Loucy (cell line): ENCODE results near the gene NAT16.
"Not testable (repeated sequence)": the region's sequence is repeated elsewhere in the genome, so short reads cannot be mapped to it uniquely, and the experiment has no call there.

Experiments used
- H2AFZ ChIP-seq: fragments of 200-600 bp; sonication (generic); 2 replicates; pipeline ENCODE4 v1.6.0; 2016; ENCODE audit warnings: antibody characterized with exemption, mild to moderate bottlenecking, low read length, moderate library complexity
- H3F3A ChIP-seq: fragments of 200-600 bp; 2 replicates; pipeline ENCODE4 v1.6.0; 2016; ENCODE audit warnings: antibody characterized with exemption, low read depth, mild to moderate bottlenecking
- H3K27me3 ChIP-seq: fragments of 200-600 bp; sonication (generic); 2 replicates; pipeline ENCODE4 v1.6.1; 2014; ENCODE audit warnings: low read length, mild to moderate bottlenecking; ENCODE audit not compliant: insufficient read depth, poor library complexity, severe bottlenecking
- H3K36me3 ChIP-seq: fragments of 200-600 bp; sonication (generic); 2 replicates; pipeline ENCODE4 v1.6.1; 2016; ENCODE audit warnings: low read length; ENCODE audit not compliant: insufficient read depth
- H3K4me1 ChIP-seq: fragments of 200-600 bp; sonication (generic); 2 replicates; pipeline ENCODE4 v1.5.1; 2014; ENCODE audit warnings: low read length, mild to moderate bottlenecking; ENCODE audit not compliant: insufficient read depth, poor library complexity, severe bottlenecking
- H3K4me2 ChIP-seq: fragments of 200-600 bp; sonication (generic); 2 replicates; pipeline ENCODE4 v1.6.0; 2014; ENCODE audit warnings: antibody characterized with exemption, low read length, low read depth, mild to moderate bottlenecking; ENCODE audit not compliant: poor library complexity, severe bottlenecking
- H3K4me3 ChIP-seq: fragments of 200-600 bp; sonication (generic); 2 replicates; pipeline ENCODE4 v1.5.1; 2014; ENCODE audit warnings: low read length, mild to moderate bottlenecking, mixed read lengths; ENCODE audit not compliant: poor library complexity, severe bottlenecking
- H3K79me2 ChIP-seq: fragments of 200-600 bp; sonication (generic); 2 replicates; pipeline ENCODE4 v1.6.1; 2014; ENCODE audit warnings: low read length; ENCODE audit not compliant: insufficient read depth
- H3K9ac ChIP-seq: fragments of 200-600 bp; sonication (generic); 2 replicates; pipeline ENCODE4 v1.6.0; 2014; ENCODE audit warnings: mild to moderate bottlenecking, low read depth, low read length, moderate library complexity; ENCODE audit not compliant: poor library complexity, severe bottlenecking
- H3K9me2 ChIP-seq: fragments of 200-600 bp; sonication (generic); replicated peaks from 2 replicates; pipeline ENCODE4 v1.6.1; 2016; ENCODE audit warnings: low read depth, low read length, mixed read lengths
- H3K9me3 ChIP-seq: fragments of 200-600 bp; sonication (generic); 2 replicates; pipeline ENCODE4 v1.6.1; 2014; ENCODE audit warnings: mild to moderate bottlenecking, antibody characterized with exemption, low read length, low read depth; ENCODE audit not compliant: insufficient read depth
- H4K20me1 ChIP-seq: fragments of 200-600 bp; sonication (generic); 2 replicates; pipeline ENCODE4 v1.6.0; 2014; ENCODE audit warnings: antibody characterized with exemption, low read length, mild to moderate bottlenecking; ENCODE audit not compliant: insufficient read depth, poor library complexity, severe bottlenecking
- CTCF ChIP-seq: fragments of 200-600 bp; sonication (generic); conservative IDR thresholded peaks from 2 replicates; pipeline ENCODE4 v1.5.1; 2014; ENCODE audit warnings: mild to moderate bottlenecking, antibody characterized with exemption, low read length
- EZH2phosphoT487 ChIP-seq: fragments of 200-600 bp; IDR thresholded peaks from 2 replicates; pipeline ENCODE4 v1.6.1; 2018; ENCODE audit warnings: antibody characterized with exemption, mild to moderate bottlenecking, moderate library complexity, borderline replicate concordance

NAT16 gene

DNA sequence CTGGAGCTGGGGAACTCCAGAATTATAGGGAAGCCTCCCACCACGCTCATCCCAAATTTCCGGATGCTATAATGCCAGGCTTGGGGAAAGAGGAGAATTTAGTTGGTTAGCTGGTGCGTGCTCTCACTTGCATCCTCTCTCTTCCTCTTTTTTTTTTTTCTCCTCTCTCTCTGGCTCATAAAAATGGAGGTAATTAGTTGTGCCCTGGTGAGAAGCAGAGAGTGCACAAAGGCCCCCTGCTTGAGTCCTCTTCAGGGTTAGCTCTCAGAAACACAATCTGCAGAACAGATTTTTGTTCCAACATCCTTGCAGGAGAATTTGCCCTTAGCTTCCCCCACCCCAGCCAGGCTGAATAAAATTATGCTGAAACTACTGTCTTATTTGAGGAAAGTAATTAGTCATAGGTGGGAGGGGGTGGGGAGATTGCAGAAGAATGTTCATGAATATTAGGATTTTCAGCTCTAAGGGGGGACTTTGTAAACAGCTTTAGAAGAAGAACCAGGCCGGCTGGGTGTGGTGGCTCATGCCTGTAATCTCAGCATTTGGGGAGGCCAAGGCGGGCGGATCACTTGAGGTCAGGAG lies 45.6 kb downstream of the NAT16 start:
- Histone ChIP-seq H3K4me3 (no peak overlapping the region), H3F3A (no peaks in the 10 kb centered on the region; the same call in 1 of the 2 replicates), H3K9ac (no peak overlapping the region), H2AFZ (no peak overlapping the region), H3K79me2 (no peaks in the 10 kb centered on the region), H3K9me2 (no peaks in the 10 kb centered on the region), H4K20me1 (no peaks in the 10 kb centered on the region), H3K9me3 (no peaks in the 10 kb centered on the region), H3K36me3 (no peaks in the 10 kb centered on the region), H3K4me1 (peaks cover 22% of the 10 kb centered on the region), H3K4me2 (no peak overlapping the region), H3K27me3 (no peaks in the 10 kb centered on the region)
- TF ChIP-seq CTCF (no peak), EZH2phosphoT487 (no peak)

DNA sequence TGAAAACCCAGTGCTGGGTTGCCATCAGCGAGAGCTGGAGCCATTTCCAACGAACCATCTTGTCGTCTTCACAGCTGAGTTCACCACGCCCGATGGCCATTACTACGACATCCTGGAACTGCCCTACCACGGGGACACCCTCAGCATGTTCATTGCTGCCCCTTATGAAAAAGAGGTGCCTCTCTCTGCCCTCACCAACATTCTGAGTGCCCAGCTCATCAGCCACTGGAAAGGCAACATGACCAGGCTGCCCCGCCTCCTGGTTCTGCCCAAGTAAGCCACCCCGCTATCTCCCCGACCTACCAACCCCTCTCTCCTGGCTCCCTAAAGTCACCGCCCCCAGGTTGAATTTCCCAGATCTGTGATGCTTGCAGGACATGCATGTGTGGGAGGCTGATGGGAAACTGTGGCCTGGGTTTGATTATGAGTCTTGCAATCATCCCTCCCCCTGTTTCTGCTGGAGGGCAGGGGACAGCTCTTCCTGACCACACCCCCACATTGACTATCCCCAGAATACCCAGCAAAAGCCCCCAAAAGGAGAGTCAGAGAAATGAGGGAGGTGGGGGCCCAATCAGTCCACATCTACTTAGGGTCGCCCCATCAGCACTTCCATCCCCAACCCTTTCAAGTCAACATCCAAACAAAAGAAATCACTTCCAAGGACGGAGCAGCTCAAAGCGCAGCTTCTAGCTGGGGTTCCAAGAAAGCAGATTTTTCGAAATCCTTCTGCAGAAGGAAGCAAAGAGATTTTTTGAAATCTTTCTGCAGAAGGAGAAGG lies 46.3 kb downstream of the NAT16 start:
- Histone ChIP-seq H4K20me1 (no peaks in the 10 kb centered on the region), H3K4me1 (peaks cover 17% of the 10 kb centered on the region), H2AFZ (no peak overlapping the region), H3K9ac (no peak overlapping the region), H3K9me3 (no peaks in the 10 kb centered on the region), H3K27me3 (no peaks in the 10 kb centered on the region), H3K9me2 (no peaks in the 10 kb centered on the region), H3K4me3 (no peak overlapping the region), H3K79me2 (no peaks in the 10 kb centered on the region), H3F3A (no peaks in the 10 kb centered on the region; the same call in 1 of the 2 replicates), H3K36me3 (no peaks in the 10 kb centered on the region), H3K4me2 (no peak overlapping the region)
- TF ChIP-seq CTCF (no peak), EZH2phosphoT487 (no peak)

GRCh38 chr7:101132626-101133600 lies 47.2 kb downstream of the NAT16 start:
- H3K36me3 ChIP-seq, H3K9ac ChIP-seq, H3K4me2 ChIP-seq, H3K9me2 ChIP-seq, H3K4me3 ChIP-seq, H3K27me3 ChIP-seq, H2AFZ ChIP-seq, H3F3A ChIP-seq, H4K20me1 ChIP-seq, H3K9me3 ChIP-seq, H3K79me2 ChIP-seq: not testable (repeated sequence)
- H3K4me1 ChIP-seq, result peaks cover 19% of the 10 kb centered on the region
